GM18511 (cell line): Measurements from ENCODE around the gene MED22.
"Not testable (repeated sequence)": the region's sequence is repeated elsewhere in the genome, so short reads cannot be mapped to it uniquely, and the experiment has no call there.

Source experiments
- ATAC-seq: cut with Tn5 transposase; IDR thresholded peaks from one replicate; pipeline ENCODE4 v1.9.1; 2021; ENCODE audit warnings: mild to moderate bottlenecking, moderate library complexity; ENCODE audit not compliant: unreplicated experiment

The MED22 gene

GRCh38 chr9:133347985-133348717, at the start of gene MED22, which contains the start of gene RPL7A:
MED22 (minus strand) TSS chr9:133348131; CDS start chr9:133346662, 1,469 bp downstream.
RPL7A (plus strand) TSS chr9:133348218; CDS start chr9:133348244, 26 bp downstream.
- peak; percentile 78 for ATAC-seq

GRCh38 chr9:133397370-133397769, 49.4 kb upstream of the MED22 start:
- ATAC-seq = no peak

- no peak for ATAC-seq
Measured at GRCh38 chr9:133396952-133397351, 49.0 kb upstream of the MED22 start.

GRCh38 chr9:133394687-133395271, 46.8 kb upstream of the MED22 start:
- no peak for ATAC-seq

- no peak for ATAC-seq
Measured at GRCh38 chr9:133393399-133393798, 45.5 kb upstream of the MED22 start.

GRCh38 chr9:133392308-133392707, 44.4 kb upstream of the MED22 start:
- ATAC-seq = not testable (repeated sequence)

GRCh38 chr9:133391449-133391848, 43.5 kb upstream of the MED22 start:
- ATAC-seq = not testable (repeated sequence)

GRCh38 chr9:133390713-133391112, 42.8 kb upstream of the MED22 start:
- no peak for ATAC-seq

GRCh38 chr9:133389562-133389961, 41.6 kb upstream of the MED22 start:
- no peak for ATAC-seq

GRCh38 chr9:133389025-133389557, 41.2 kb upstream of the MED22 start:
- ATAC-seq = no peak

GRCh38 chr9:133387680-133388079, 39.7 kb upstream of the MED22 start:
- ATAC-seq = no peak

GRCh38 chr9:133386338-133386737, 38.4 kb upstream of the MED22 start:
- ATAC-seq = no peak

GRCh38 chr9:133385452-133385851, 37.5 kb upstream of the MED22 start:
- no peak for ATAC-seq

GRCh38 chr9:133384736-133385321, 36.9 kb upstream of the MED22 start:
- no peak for ATAC-seq

- no peak for ATAC-seq
Measured at GRCh38 chr9:133383438-133383837, 35.5 kb upstream of the MED22 start.

- ATAC-seq = no peak
Measured at GRCh38 chr9:133382507-133383141, 34.7 kb upstream of the MED22 start.

- ATAC-seq = no peak
Measured at GRCh38 chr9:133380734-133381133, 32.8 kb upstream of the MED22 start.

- ATAC-seq = no peak
Measured at GRCh38 chr9:133379153-133380086, 31.5 kb upstream of the MED22 start.

GRCh38 chr9:133378408-133378962, 30.6 kb upstream of the MED22 start:
- ATAC-seq = no peak

- ATAC-seq = no peak
Measured at GRCh38 chr9:133377721-133378216, 29.8 kb upstream of the MED22 start.
